ENCODE data around the gene MAP4K4. TPM values are rescaled to one million over a fixed set of nuclear protein-coding genes. Genes with fewer than 3 reads are reported as not detected.

MAP4K4 gene
- polyA plus RNA-seq, 1 experiment = 158 TPM

DNA sequence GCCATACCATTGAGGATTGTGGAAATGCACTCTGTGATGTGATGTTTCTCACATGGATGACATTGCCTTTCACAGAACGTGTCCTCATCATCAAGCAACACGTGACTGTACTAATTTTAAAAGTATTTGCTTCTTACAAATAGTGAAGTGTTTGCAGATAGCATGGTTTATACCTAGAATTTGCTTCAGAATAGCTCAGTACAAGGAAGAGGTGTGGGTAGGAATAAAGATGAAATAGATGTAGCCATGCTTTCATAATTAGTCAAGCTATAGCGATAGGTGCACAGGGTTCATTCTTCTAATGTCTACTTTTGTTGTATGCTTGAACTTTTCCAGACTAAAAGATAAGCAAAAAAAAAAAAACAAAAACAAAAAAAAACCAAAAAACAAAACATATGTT is 27.5 kb downstream of the MAP4K4 start:
- CTCF ChIA-PET = interaction anchor here (0.7 kb wide), 1 partner anchor 290 kb away, joined by 4 read pairs; no protein-coding TSS in a partner anchor
- DNase-seq (ENCODE audit: low read depth, low spot score) = no peak
- no peaks in the 10 kb centered on the region for H3K27me3 ChIP-seq (ENCODE audit: control insufficient read depth, insufficient read depth, low read length)
- no peaks in the 10 kb centered on the region for H3K9me3 ChIP-seq (ENCODE audit: control insufficient read depth, insufficient read depth, low read length)
- H3K4me3 ChIP-seq (ENCODE audit: low read depth, low read length) = no peak overlapping the region
- no peak for TF ChIP-seq CTCF (IDR thresholded peaks at IDR 0.05; ENCODE audit: low read depth, low read length)
- POLR2A ChIA-PET = interaction anchor here (0.7 kb wide), 1 partner anchor 337 kb away, joined by 4 read pairs; no protein-coding TSS in a partner anchor
- no peak overlapping the region for H3K27ac ChIP-seq (ENCODE audit: low read depth, low read length)

DNA sequence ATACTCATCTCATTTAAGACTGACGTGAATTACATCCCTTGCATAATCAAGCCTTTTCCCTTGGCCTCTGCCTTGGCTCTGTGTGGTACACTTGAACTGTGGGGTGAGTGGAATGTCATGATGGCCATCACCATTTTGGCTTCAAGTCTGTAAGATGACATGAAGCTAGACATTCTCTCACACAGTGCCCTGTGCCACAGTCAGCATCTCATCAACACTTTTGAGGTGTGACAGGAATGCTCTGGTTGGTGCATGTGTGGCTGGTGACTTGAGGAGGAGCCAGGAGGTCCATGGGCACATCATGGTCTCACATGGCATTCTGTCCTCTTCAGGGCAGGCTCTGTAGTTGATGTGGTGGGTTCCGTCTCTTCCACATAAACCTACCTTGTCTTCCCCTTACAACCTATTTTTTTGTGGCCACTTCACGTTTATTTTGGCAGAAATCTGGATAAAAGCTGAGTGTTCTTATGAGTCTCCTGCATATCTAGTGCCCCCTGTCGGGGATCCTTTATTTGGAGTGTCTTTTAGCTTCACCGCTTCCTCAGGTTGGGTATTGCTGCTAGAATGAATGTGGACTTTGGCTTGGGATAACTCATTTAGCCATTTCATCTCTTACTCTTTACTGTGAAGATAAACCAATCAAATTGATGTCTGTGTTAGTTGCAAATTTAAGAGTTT is 28.1 kb downstream of the MAP4K4 start:
- Histone ChIP-seq H3K9me3 (ENCODE audit: control insufficient read depth, insufficient read depth, low read length) (no peaks in the 10 kb centered on the region), H3K4me3 (ENCODE audit: low read depth, low read length) (no peak overlapping the region), H3K27me3 (ENCODE audit: control insufficient read depth, insufficient read depth, low read length) (no peaks in the 10 kb centered on the region), H3K27ac (ENCODE audit: low read depth, low read length) (no peak overlapping the region)
- CTCF ChIA-PET = no interaction called here
- no peak for DNase-seq (ENCODE audit: low read depth, low spot score)
- TF ChIP-seq CTCF (IDR thresholded peaks at IDR 0.05; ENCODE audit: low read depth, low read length) = 0 out of 2 replicates have a peak, but pooled peaks have one; percentile 7
- POLR2A ChIA-PET = no interaction called here

DNA sequence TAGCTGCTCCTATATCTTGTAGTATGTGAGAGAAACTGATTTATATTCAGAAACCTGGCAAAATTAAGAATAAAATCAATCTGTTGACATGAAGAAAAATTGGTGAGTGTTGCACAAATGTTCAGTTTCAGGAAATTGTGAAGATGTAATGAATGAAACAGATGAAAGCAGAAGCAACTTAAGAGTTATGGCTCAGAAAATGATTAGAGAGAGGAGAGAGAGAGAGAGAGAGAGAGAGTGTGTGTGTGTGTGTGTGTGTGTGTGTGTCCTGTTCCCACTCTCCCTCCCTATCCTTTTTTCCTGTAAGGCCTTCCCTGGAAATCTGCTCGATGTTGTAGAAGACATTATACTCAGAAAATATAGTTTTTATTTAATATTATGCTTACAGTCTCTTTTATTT is 31.4 kb downstream of the MAP4K4 start:
- POLR2A ChIA-PET = no interaction called here
- Histone ChIP-seq H3K27me3 (ENCODE audit: control insufficient read depth, insufficient read depth, low read length) (no peaks in the 10 kb centered on the region), H3K9me3 (ENCODE audit: control insufficient read depth, insufficient read depth, low read length) (no peaks in the 10 kb centered on the region), H3K27ac (ENCODE audit: low read depth, low read length) (no peak overlapping the region), H3K4me3 (ENCODE audit: low read depth, low read length) (no peak overlapping the region)
- CTCF ChIA-PET = interaction anchor here (1.9 kb wide), 1 partner anchor 103 kb away, joined by 9 read pairs; no protein-coding TSS in a partner anchor
- DNase-seq (ENCODE audit: low read depth, low spot score) = no peak
- TF ChIP-seq CTCF (IDR thresholded peaks at IDR 0.05; ENCODE audit: low read depth, low read length) = no peak

DNA sequence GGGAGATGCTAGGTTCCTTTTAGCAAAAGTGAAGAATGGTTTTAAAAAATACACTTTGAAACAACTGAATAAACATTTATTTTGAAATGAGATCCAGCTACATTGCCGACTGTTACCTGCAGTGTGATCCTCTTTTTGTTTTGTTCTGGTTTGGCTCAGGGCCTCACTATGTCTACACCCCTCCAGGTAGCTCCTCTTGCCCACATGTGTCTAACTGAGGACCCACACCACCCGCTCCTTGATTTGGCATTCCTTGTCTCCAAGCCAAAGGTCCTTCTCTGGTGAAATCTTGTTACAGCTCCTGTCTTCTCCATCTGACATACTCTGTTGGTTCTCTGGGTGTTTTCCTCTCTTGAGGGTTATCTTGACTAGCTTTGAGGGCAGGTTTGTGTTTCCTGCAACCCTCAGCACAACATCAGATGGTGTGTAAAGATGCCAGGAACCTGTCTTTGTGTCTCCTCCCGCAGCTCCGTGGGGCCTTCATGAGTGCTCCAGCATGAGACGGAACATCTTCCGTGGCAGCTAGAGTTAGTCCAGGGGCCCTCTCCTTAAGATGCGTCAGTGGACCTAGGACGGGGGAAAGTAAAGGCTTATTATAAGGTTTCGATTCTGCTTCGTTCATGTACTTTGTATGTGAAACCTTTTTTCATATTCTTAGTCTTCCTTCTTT is 32.1 kb downstream of the MAP4K4 start:
- H3K27me3 ChIP-seq (ENCODE audit: control insufficient read depth, insufficient read depth, low read length) = no peaks in the 10 kb centered on the region
- no peak overlapping the region for H3K4me3 ChIP-seq (ENCODE audit: low read depth, low read length)
- ChIA-PET POLR2A (no interaction called here), CTCF (interaction anchor here (1.9 kb wide), 1 partner anchor 102 kb away, joined by 9 read pairs; no protein-coding TSS in a partner anchor)
- no peak for DNase-seq (ENCODE audit: low read depth, low spot score)
- H3K9me3 ChIP-seq (ENCODE audit: control insufficient read depth, insufficient read depth, low read length) = no peaks in the 10 kb centered on the region
- no peak overlapping the region for H3K27ac ChIP-seq (ENCODE audit: low read depth, low read length)
- no peak for TF ChIP-seq CTCF (IDR thresholded peaks at IDR 0.05; ENCODE audit: low read depth, low read length)

Measured in AG04450 (cell line).